HepG2 (cell line): ENCODE data around the gene PSMD1. TPM values are rescaled to one million over a fixed set of nuclear protein-coding genes. Genes with fewer than 3 reads are reported as not detected.

ENCODE experiments used
- ATAD3A ChIP-seq: sonication (generic); formaldehyde crosslinking; IDR thresholded peaks from 2 replicates; pipeline ENCODE4 v1.4.0; 2020; ENCODE audit warnings: missing genetic modification reagents
- BCL6 ChIP-seq: IDR thresholded peaks from 2 replicates; pipeline ENCODE4 v1.6.1; 2016; ENCODE audit warnings: missing genetic modification reagents, missing compliant biosample characterization
- BCLAF1 ChIP-seq: fragments of 450-650 bp; IDR thresholded peaks from 2 replicates; pipeline ENCODE4 v1.6.1; 2017; ENCODE audit warnings: mild to moderate bottlenecking
- EEA1 ChIP-seq: sonication (generic); formaldehyde crosslinking; IDR thresholded peaks from 2 replicates; pipeline ENCODE4 v1.5.1; 2020; ENCODE audit warnings: mild to moderate bottlenecking, missing genetic modification reagents, borderline replicate concordance
- HDAC6 ChIP-seq: fragments of 200-600 bp; sonication (generic); IDR thresholded peaks from 2 replicates; pipeline ENCODE4 v1.7.0; 2017; ENCODE audit warnings: mild to moderate bottlenecking, antibody characterized with exemption, low read length, low read depth
- MED1 ChIP-seq: sonication (generic); formaldehyde crosslinking; IDR thresholded peaks from 2 replicates; pipeline ENCODE4 v1.4.0; 2020; ENCODE audit warnings: missing genetic modification reagents
- MEIS2 ChIP-seq: sonication (generic); formaldehyde crosslinking; IDR thresholded peaks from 2 replicates; pipeline ENCODE4 v1.9.0; 2021; ENCODE audit warnings: mild to moderate bottlenecking, missing genetic modification reagents
- NCOA5 ChIP-seq: sonication (generic); formaldehyde crosslinking; IDR thresholded peaks from 2 replicates; pipeline ENCODE4 v1.4.0; 2020; ENCODE audit warnings: missing genetic modification reagents
- NFATC3 ChIP-seq: sonication (generic); formaldehyde crosslinking; IDR thresholded peaks from 2 replicates; pipeline ENCODE4 v1.5.1; 2020; ENCODE audit warnings: mild to moderate bottlenecking, missing genetic modification reagents
- NR2F1 ChIP-seq, 2 experiments: fragments of 450-650 bp in 1 of 2; formaldehyde crosslinking in 1 of 2; IDR thresholded peaks; 2 replicates each; pipeline versions ENCODE4 v1.5.0 to v1.6.1; 2016 to 2020; ENCODE audit warnings: mild to moderate bottlenecking in 1 of 2, missing compliant biosample characterization in 1 of 2, missing genetic modification reagents in 1 of 2, moderate library complexity in 1 of 2
- PLRG1 ChIP-seq: fragments of 450-650 bp; conservative IDR thresholded peaks from 2 replicates; pipeline ENCODE4 v1.6.1; 2016
- POGZ ChIP-seq: sonication (generic); formaldehyde crosslinking; IDR thresholded peaks from 2 replicates; pipeline ENCODE4 v1.4.0; 2020; ENCODE audit warnings: mild to moderate bottlenecking, missing genetic modification reagents
- RCOR2 ChIP-seq: IDR thresholded peaks from 2 replicates; pipeline ENCODE4 v1.6.1; 2016; ENCODE audit warnings: missing biosample characterization, missing genetic modification reagents
- RFX1 ChIP-seq: fragments of 450-650 bp; IDR thresholded peaks from 2 replicates; pipeline ENCODE4 v1.6.1; 2017
- SP5 ChIP-seq: IDR thresholded peaks from 2 replicates; pipeline ENCODE4 v1.6.1; 2016; ENCODE audit warnings: low read depth, borderline replicate concordance
- ZFAT ChIP-seq: sonication (generic); formaldehyde crosslinking; conservative IDR thresholded peaks from 2 replicates; pipeline ENCODE4 v1.8.1; 2023; ENCODE audit warnings: missing genetic modification reagents, inconsistent platforms
- ZMYM3 ChIP-seq: sonication (generic); formaldehyde crosslinking; IDR thresholded peaks from 2 replicates; pipeline ENCODE4 v1.5.1; 2020; ENCODE audit warnings: mild to moderate bottlenecking, missing genetic modification reagents
- ZNF101 ChIP-seq: sonication (generic); formaldehyde crosslinking; IDR thresholded peaks from 2 replicates; pipeline ENCODE4 v1.4.0; 2020; ENCODE audit warnings: mild to moderate bottlenecking, low read depth, missing genetic modification reagents, borderline replicate concordance
- ZNF121 ChIP-seq: sonication (generic); formaldehyde crosslinking; IDR thresholded peaks from 2 replicates; pipeline ENCODE4 v1.5.0; 2020; ENCODE audit warnings: mild to moderate bottlenecking, missing genetic modification reagents
- ZNF235 ChIP-seq: sonication (generic); formaldehyde crosslinking; IDR thresholded peaks from 2 replicates; pipeline ENCODE4 v1.8.1; 2023; ENCODE audit warnings: mild to moderate bottlenecking, missing genetic modification reagents, borderline replicate concordance
- ZNF292 ChIP-seq: sonication (generic); formaldehyde crosslinking; IDR thresholded peaks from 2 replicates; pipeline ENCODE4 v1.8.1; 2022; ENCODE audit warnings: mild to moderate bottlenecking, low read depth, missing genetic modification reagents, borderline replicate concordance
- ZNF329 ChIP-seq: sonication (generic); formaldehyde crosslinking; IDR thresholded peaks from 2 replicates; pipeline ENCODE4 v1.9.0; 2021; ENCODE audit warnings: low read depth, mild to moderate bottlenecking, missing genetic modification reagents
- ZNF451 ChIP-seq: sonication (generic); formaldehyde crosslinking; IDR thresholded peaks from 2 replicates; pipeline ENCODE4 v1.5.0; 2020; ENCODE audit warnings: mild to moderate bottlenecking, missing genetic modification reagents
- ZNF510 ChIP-seq: sonication (generic); formaldehyde crosslinking; IDR thresholded peaks from 2 replicates; pipeline ENCODE4 v1.4.0; 2020; ENCODE audit warnings: low read depth, mild to moderate bottlenecking, missing genetic modification reagents
- ZNF512B ChIP-seq: sonication (generic); formaldehyde crosslinking; IDR thresholded peaks from 2 replicates; pipeline ENCODE4 v1.5.1; 2020; ENCODE audit warnings: missing genetic modification reagents, mild to moderate bottlenecking, borderline replicate concordance
- ZNF577 ChIP-seq: sonication (generic); formaldehyde crosslinking; IDR thresholded peaks from 2 replicates; pipeline ENCODE4 v1.4.0; 2020; ENCODE audit warnings: mild to moderate bottlenecking, low read depth, missing genetic modification reagents, borderline replicate concordance
- ZNF740 ChIP-seq: sonication (generic); formaldehyde crosslinking; IDR thresholded peaks from 2 replicates; pipeline ENCODE4 v1.4.0; 2020; ENCODE audit warnings: missing genetic modification reagents
- ZNF780A ChIP-seq: sonication (generic); formaldehyde crosslinking; IDR thresholded peaks from 2 replicates; pipeline ENCODE4 v1.8.0; 2022; ENCODE audit warnings: mild to moderate bottlenecking, missing genetic modification reagents, moderate library complexity
- polyA plus RNA-seq, 8 experiments: library from polyadenylated mRNA; depleted of rRNA in 3 of 8; stranded (reverse) in 7 of 8; unstranded in 1 of 8; fragments of >200 nt; fragmentation: Illumina TruSeq in 4 of 8; extraction: Trizol in 4 of 8; gene quantifications; 2 replicates each; pipeline versions ENCODE4 v1.2.1 to v1.2.3, GENCODE V29; 2011 to 2016; ENCODE audit warnings: low read depth in 4 of 8, missing spikeins in 1 of 8, mixed read lengths in 1 of 8; ENCODE audit not compliant: insufficient read depth in 1 of 8
- total RNA-seq, 5 experiments: library from RNA; depleted of rRNA; stranded (reverse); fragments of >200 nt; fragmentation: Illumina TruSeq; extraction: Trizol; gene quantifications; 2 replicates each; pipeline ENCODE4 v1.2.3, GENCODE V29; 2016; ENCODE audit warnings: low read depth in 1 of 5

PSMD1 gene
- total and polyA plus RNA-seq, 2 of the 13 experiments (the other 11 are each of a cell fraction or from before 2014, with no cell fraction given), result 136 to 191 TPM

GRCh38 chr2:231037202-231037730 is 19.4 kb upstream of the PSMD1 start, which contains the start of gene C2orf72 (continued):
- TF ChIP-seq ZNF235 (CRISPR knock-in tag) (no peak), ZNF577 (CRISPR knock-in tag) (no peak), ZNF292 (CRISPR knock-in tag) (no peak), ZNF101 (CRISPR knock-in tag) (no peak), NCOA5 (CRISPR knock-in tag) (no peak), POGZ (CRISPR knock-in tag) (no peak; the same call in 1 of the 2 replicates), NFATC3 (peak; percentile 33; the same call in 1 of the 2 replicates), SP5 (no peak), MEIS2 (0 out of 2 replicates have a peak, but pooled peaks have one; percentile 37), RCOR2 (0 out of 2 replicates have a peak, but pooled peaks have one; percentile 17), HDAC6 (no peak), ZNF329 (CRISPR knock-in tag) (no peak), RFX1 (no peak), BCL6 (CRISPR knock-in tag) (no peak; the same call in 1 of the 2 replicates), EEA1 (CRISPR knock-in tag) (no peak), ZNF121 (CRISPR knock-in tag) (no peak), ATAD3A (CRISPR knock-in tag) (no peak), ZNF510 (CRISPR knock-in tag) (no peak), MED1 (CRISPR knock-in tag) (peak; percentile 58), ZFAT (no peak), ZNF780A (0 out of 2 replicates have a peak, but pooled peaks have one; percentile 17), ZNF451 (CRISPR knock-in tag) (no peak), ZMYM3 (CRISPR knock-in tag) (peak; percentile 74), PLRG1 (no peak), ZNF740 (CRISPR knock-in tag) (no peak), ZNF512B (CRISPR knock-in tag) (no peak), BCLAF1 (no peak), NR2F1 (CRISPR knock-in tag; IDR thresholded peaks at IDR 0.05) (no peak)
